ENCODE results near the gene PARD3.
"Not testable (repeated sequence)": the region's sequence is repeated elsewhere in the genome, so short reads cannot be mapped to it uniquely, and the experiment has no call there.

The PARD3 gene

GRCh38 chr10:34297541-34298345 is 517.4 kb downstream of the PARD3 start:
- no peak for DNase-seq (ENCODE audit: low read depth)

- DNase-seq (ENCODE audit: low read depth): no peak
Measured at GRCh38 chr10:34295142-34295548, 520.0 kb downstream of the PARD3 start.

- no peak for DNase-seq (ENCODE audit: low read depth)
Measured at GRCh38 chr10:34294137-34294536, 521.0 kb downstream of the PARD3 start.

GRCh38 chr10:34292675-34293074 is 522.4 kb downstream of the PARD3 start:
- no peak for DNase-seq (ENCODE audit: low read depth)

GRCh38 chr10:34292194-34292565 is 522.9 kb downstream of the PARD3 start:
- no peak for DNase-seq (ENCODE audit: low read depth)

GRCh38 chr10:34291466-34292193 is 523.5 kb downstream of the PARD3 start:
- DNase-seq (ENCODE audit: low read depth): no peak

- DNase-seq (ENCODE audit: low read depth): no peak
Measured at GRCh38 chr10:34290412-34291081, 524.5 kb downstream of the PARD3 start.

- DNase-seq (ENCODE audit: low read depth): no peak
Measured at GRCh38 chr10:34288634-34289033, 526.5 kb downstream of the PARD3 start.

- no peak for DNase-seq (ENCODE audit: low read depth)
Measured at GRCh38 chr10:34286136-34286739, 528.9 kb downstream of the PARD3 start.

GRCh38 chr10:34281661-34282582 is 533.2 kb downstream of the PARD3 start:
- no peak for DNase-seq (ENCODE audit: low read depth)

- no peak for DNase-seq (ENCODE audit: low read depth)
Measured at GRCh38 chr10:34280599-34281374, 534.3 kb downstream of the PARD3 start.

- DNase-seq (ENCODE audit: low read depth): no peak
Measured at GRCh38 chr10:34275626-34276130, 539.4 kb downstream of the PARD3 start.

GRCh38 chr10:34274906-34275305 is 540.2 kb downstream of the PARD3 start:
- no peak for DNase-seq (ENCODE audit: low read depth)

GRCh38 chr10:34273340-34273739 is 541.8 kb downstream of the PARD3 start:
- DNase-seq (ENCODE audit: low read depth): no peak

- no peak for DNase-seq (ENCODE audit: low read depth)
Measured at GRCh38 chr10:34272316-34272715, 542.8 kb downstream of the PARD3 start.

- DNase-seq (ENCODE audit: low read depth): not testable (repeated sequence)
Measured at GRCh38 chr10:34268410-34268809, 546.7 kb downstream of the PARD3 start.

- no peak for DNase-seq (ENCODE audit: low read depth)
Measured at GRCh38 chr10:34262985-34263384, 552.1 kb downstream of the PARD3 start.

GRCh38 chr10:34260904-34261303 is 554.2 kb downstream of the PARD3 start:
- DNase-seq (ENCODE audit: low read depth): no peak

GRCh38 chr10:34256216-34256615 is 558.9 kb downstream of the PARD3 start:
- no peak for DNase-seq (ENCODE audit: low read depth)

- no peak for DNase-seq (ENCODE audit: low read depth)
Measured at GRCh38 chr10:34255035-34255434, 560.1 kb downstream of the PARD3 start.

Measured in stimulated activated CD8-positive, alpha-beta memory T cell treated with anti-CD3 and anti-CD28 coated beads, Interleukin-15, amount 100 ng/mL, for 24 hours (primary cell).